ENCODE data around the gene CORO1C.

Gene CORO1C

GRCh38 chr12:108605000-108605689, 126.2 kb downstream of the CORO1C start:
- no peak overlapping the region for H3K4me3 ChIP-seq (ENCODE audit: low read length)
- H3K27me3 ChIP-seq (ENCODE audit: control insufficient read depth, insufficient read depth, low read length): no peaks in the 10 kb centered on the region
- H3K9ac ChIP-seq (ENCODE audit: low read length): no peak overlapping the region
- no peaks in the 10 kb centered on the region for H3K36me3 ChIP-seq (ENCODE audit: control insufficient read depth, insufficient read depth, low read length)
- H3K27ac ChIP-seq (ENCODE audit: low read depth, low read length): no peak overlapping the region
- no peaks in the 10 kb centered on the region for H3K4me1 ChIP-seq (ENCODE audit: control insufficient read depth, insufficient read depth, low read length)

GRCh38 chr12:108604208-108604941, 126.9 kb downstream of the CORO1C start:
- no peaks in the 10 kb centered on the region for H3K36me3 ChIP-seq (ENCODE audit: control insufficient read depth, insufficient read depth, low read length)
- no peak overlapping the region for H3K9ac ChIP-seq (ENCODE audit: low read length)
- H3K4me3 ChIP-seq (ENCODE audit: low read length): no peak overlapping the region
- H3K27me3 ChIP-seq (ENCODE audit: control insufficient read depth, insufficient read depth, low read length): no peaks in the 10 kb centered on the region
- H3K4me1 ChIP-seq (ENCODE audit: control insufficient read depth, insufficient read depth, low read length): no peaks in the 10 kb centered on the region
- H3K27ac ChIP-seq (ENCODE audit: low read depth, low read length): no peak overlapping the region

DNA sequence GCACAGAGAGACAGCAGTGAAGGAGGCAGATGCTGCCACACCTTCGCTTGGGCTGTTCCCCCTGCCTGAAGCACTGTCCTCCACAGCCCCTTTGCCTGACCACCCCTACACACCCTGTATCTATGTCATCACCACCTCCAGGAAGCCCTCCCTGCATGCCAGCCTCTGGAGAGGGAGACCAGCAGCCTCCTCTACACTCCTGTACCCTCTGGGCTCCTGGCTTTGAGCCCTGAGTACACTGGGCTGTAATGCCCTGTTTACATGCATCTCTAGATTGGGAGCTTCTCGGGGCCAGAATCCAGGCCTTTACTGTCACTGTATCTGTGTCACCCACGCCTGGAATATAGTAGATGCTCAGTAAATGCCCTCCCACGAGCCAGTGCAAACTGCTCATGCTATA, 127.6 kb downstream of the CORO1C start:
- no peaks in the 10 kb centered on the region for H3K36me3 ChIP-seq (ENCODE audit: control insufficient read depth, insufficient read depth, low read length)
- H3K4me1 ChIP-seq (ENCODE audit: control insufficient read depth, insufficient read depth, low read length): no peaks in the 10 kb centered on the region
- H3K4me3 ChIP-seq (ENCODE audit: low read length): no peak overlapping the region
- no peaks in the 10 kb centered on the region for H3K27me3 ChIP-seq (ENCODE audit: control insufficient read depth, insufficient read depth, low read length)
- H3K9ac ChIP-seq (ENCODE audit: low read length): no peak overlapping the region
- H3K27ac ChIP-seq (ENCODE audit: low read depth, low read length): no peak overlapping the region

DNA sequence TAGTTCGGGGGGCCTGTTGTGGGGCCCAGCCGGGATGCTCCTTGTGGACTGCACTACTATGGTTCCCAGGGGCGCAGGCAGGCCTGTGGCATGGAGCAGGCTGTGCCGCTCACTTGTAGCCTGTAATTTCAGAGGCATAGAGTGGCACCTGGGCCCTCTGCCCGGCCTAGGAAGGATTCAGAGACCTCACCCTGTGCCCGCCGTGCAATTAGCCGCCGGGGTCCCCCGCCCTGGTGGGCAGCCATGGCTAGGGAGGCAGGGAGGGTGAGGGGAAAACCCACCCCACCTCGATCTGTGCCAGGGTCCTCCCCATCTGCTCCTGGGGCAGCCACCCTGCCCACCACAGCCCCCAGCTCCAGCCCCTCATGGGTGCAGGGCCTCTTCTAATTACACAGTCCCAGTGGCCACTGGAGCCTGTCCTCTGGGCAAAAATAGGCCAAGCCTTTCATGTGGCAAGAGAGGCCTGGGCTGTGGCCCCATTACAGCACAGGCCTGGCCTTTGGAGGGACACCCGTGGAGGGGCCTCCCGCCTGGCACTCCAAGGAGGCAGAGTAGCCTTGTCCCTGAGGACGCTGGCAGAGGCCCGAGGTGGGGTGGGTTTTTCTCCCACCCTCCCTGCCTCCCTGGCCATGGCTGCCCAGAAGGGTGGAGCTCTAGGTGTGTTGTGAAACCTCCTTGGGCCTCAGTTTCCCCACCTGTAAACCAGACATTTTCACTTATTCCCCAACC, 128.2 kb downstream of the CORO1C start:
- Histone ChIP-seq H3K27ac (ENCODE audit: low read depth, low read length) (no peak overlapping the region), H3K36me3 (ENCODE audit: control insufficient read depth, insufficient read depth, low read length) (no peaks in the 10 kb centered on the region), H3K4me1 (ENCODE audit: control insufficient read depth, insufficient read depth, low read length) (no peaks in the 10 kb centered on the region), H3K9ac (ENCODE audit: low read length) (no peak overlapping the region), H3K27me3 (ENCODE audit: control insufficient read depth, insufficient read depth, low read length) (no peaks in the 10 kb centered on the region), H3K4me3 (ENCODE audit: low read length) (no peak overlapping the region)

- H3K36me3 ChIP-seq (ENCODE audit: control insufficient read depth, insufficient read depth, low read length): no peaks in the 10 kb centered on the region
- no peak overlapping the region for H3K9ac ChIP-seq (ENCODE audit: low read length)
- no peaks in the 10 kb centered on the region for H3K4me1 ChIP-seq (ENCODE audit: control insufficient read depth, insufficient read depth, low read length)
- no peak overlapping the region for H3K4me3 ChIP-seq (ENCODE audit: low read length)
- H3K27me3 ChIP-seq (ENCODE audit: control insufficient read depth, insufficient read depth, low read length): no peaks in the 10 kb centered on the region
- H3K27ac ChIP-seq (ENCODE audit: low read depth, low read length): no peak overlapping the region
These were observed 129.1 kb downstream of the CORO1C start for GRCh38 chr12:108602209-108602705.

- Histone ChIP-seq H3K27ac (ENCODE audit: low read depth, low read length) (no peak overlapping the region), H3K9ac (ENCODE audit: low read length) (no peak overlapping the region), H3K4me1 (ENCODE audit: control insufficient read depth, insufficient read depth, low read length) (no peaks in the 10 kb centered on the region), H3K36me3 (ENCODE audit: control insufficient read depth, insufficient read depth, low read length) (no peaks in the 10 kb centered on the region), H3K4me3 (ENCODE audit: low read length) (no peak overlapping the region), H3K27me3 (ENCODE audit: control insufficient read depth, insufficient read depth, low read length) (no peaks in the 10 kb centered on the region)
These were observed 130.7 kb downstream of the CORO1C start for GRCh38 chr12:108600702-108601007.

DNA sequence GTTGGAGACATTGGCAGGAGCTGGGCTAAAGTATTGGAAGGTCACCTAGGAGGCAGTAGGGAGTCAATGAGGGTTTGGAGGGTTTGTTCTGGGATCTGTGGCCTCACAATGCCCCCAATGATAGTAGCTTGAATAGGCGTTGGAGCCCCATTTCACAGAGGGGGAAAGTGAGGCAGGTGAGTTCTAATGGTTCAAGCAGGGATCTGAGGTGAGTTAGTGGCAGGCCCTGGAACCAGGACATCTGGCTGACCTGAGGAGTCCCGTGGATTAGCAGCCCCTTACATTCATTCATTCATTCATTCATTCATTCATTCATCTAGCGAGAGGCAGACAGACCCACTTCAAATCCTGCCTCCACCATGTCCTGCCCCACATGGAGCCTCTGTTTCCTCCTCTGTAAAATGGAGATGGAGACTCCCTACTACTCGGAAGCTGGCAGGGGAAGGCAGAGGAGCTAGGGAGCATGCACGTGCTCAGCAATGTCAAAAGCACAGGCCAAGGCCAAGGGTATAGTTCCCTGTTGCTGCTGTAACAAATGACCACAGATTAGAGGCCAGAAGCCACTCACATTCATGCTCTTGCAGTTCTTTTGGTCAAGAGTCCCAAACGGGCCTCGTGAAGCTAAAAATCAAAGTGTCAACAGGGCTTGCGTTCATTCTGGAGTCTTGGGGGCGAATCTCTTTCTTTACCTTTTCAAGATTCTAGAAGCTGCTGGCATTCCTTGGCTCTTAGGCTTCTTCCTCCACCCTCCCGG, 131.2 kb downstream of the CORO1C start:
- no peaks in the 10 kb centered on the region for H3K36me3 ChIP-seq (ENCODE audit: control insufficient read depth, insufficient read depth, low read length)
- H3K27ac ChIP-seq (ENCODE audit: low read depth, low read length): no peak overlapping the region
- no peaks in the 10 kb centered on the region for H3K27me3 ChIP-seq (ENCODE audit: control insufficient read depth, insufficient read depth, low read length)
- no peaks in the 10 kb centered on the region for H3K4me1 ChIP-seq (ENCODE audit: control insufficient read depth, insufficient read depth, low read length)
- no peak overlapping the region for H3K4me3 ChIP-seq (ENCODE audit: low read length)
- H3K9ac ChIP-seq (ENCODE audit: low read length): no peak overlapping the region

DNA sequence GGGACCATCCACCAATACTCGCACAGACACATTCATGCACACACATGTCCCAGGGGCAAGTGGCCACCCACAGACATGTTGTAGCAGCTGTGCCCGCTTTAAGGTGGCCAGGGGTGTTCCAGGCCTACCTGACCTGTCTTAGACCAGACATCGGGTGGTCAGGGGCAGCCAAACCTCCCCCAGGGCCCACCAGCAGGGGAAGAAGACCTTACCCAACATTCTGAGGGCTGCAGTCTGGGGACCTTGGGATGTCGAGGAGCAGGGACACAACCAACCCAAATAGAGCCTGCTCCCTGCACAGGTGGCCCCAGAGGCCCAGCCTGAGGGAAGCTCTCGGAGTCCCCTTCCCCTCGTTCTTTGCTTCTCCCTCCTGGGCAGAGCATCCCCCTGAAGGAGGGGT, 131.8 kb downstream of the CORO1C start:
- H3K4me3 ChIP-seq (ENCODE audit: low read length): no peak overlapping the region
- H3K9ac ChIP-seq (ENCODE audit: low read length): no peak overlapping the region
- no peaks in the 10 kb centered on the region for H3K4me1 ChIP-seq (ENCODE audit: control insufficient read depth, insufficient read depth, low read length)
- H3K27me3 ChIP-seq (ENCODE audit: control insufficient read depth, insufficient read depth, low read length): no peaks in the 10 kb centered on the region
- H3K36me3 ChIP-seq (ENCODE audit: control insufficient read depth, insufficient read depth, low read length): no peaks in the 10 kb centered on the region
- no peak overlapping the region for H3K27ac ChIP-seq (ENCODE audit: low read depth, low read length)

DNA sequence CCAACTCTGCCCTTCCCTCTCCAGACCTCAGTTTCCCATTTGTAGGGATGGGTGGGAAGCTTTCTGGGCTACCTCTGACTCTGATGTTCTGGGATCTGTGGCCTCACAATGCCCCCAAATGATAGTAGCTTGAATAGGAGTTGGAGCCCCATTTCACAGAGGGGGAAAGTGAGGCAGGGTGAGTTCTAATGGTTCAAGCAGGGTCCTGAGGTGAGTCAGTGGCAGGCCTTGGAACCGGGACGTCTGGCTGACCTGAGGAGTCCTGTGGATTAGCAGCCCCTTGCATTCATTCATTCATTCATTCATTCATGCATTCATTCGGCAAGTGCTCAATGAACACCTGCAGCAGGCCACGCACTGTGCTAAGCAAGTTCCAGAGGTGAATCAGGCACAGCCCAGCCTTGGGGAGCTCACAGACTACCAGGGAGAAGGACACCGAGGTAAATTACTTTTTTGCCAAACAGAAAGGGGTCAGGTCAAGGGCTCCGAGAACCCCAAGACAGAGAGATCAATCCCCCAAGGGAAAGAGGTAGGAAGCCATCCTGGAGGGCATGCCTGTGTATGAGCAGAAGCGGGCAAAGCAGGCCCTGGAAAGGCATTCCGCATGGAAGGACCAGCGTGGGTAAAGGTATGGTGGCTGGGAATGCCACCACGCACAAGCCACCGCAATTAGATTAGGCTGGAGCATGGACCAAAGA, 132.6 kb downstream of the CORO1C start:
- Histone ChIP-seq H3K4me3 (ENCODE audit: low read length) (no peak overlapping the region), H3K4me1 (ENCODE audit: control insufficient read depth, insufficient read depth, low read length) (no peaks in the 10 kb centered on the region), H3K27ac (ENCODE audit: low read depth, low read length) (no peak overlapping the region), H3K27me3 (ENCODE audit: control insufficient read depth, insufficient read depth, low read length) (no peaks in the 10 kb centered on the region), H3K36me3 (ENCODE audit: control insufficient read depth, insufficient read depth, low read length) (no peaks in the 10 kb centered on the region), H3K9ac (ENCODE audit: low read length) (no peak overlapping the region)

- Histone ChIP-seq H3K36me3 (ENCODE audit: control insufficient read depth, insufficient read depth, low read length) (no peaks in the 10 kb centered on the region), H3K4me1 (ENCODE audit: control insufficient read depth, insufficient read depth, low read length) (no peaks in the 10 kb centered on the region), H3K27me3 (ENCODE audit: control insufficient read depth, insufficient read depth, low read length) (no peaks in the 10 kb centered on the region), H3K4me3 (ENCODE audit: low read length) (peak within 1 kb of the TSS; percentile 54), H3K9ac (ENCODE audit: low read length) (no peak within 1 kb of the TSS), H3K27ac (ENCODE audit: low read depth, low read length) (no peak within 1 kb of the TSS)
These were observed 133.5 kb downstream of the CORO1C start, which contains the start of gene TMEM119 for GRCh38 chr12:108597559-108598471. TSS of gene TMEM119 (minus strand) at chr12:108598084. CDS start at chr12:108592383, 5,701 bp downstream.

Measured in rectal smooth muscle tissue (tissue), 1 donor.